Chondrocyte (in vitro differentiated cells): ENCODE data around the gene ZIC4. TPM values are rescaled to one million over a fixed set of nuclear protein-coding genes. Genes with fewer than 3 reads are reported as not detected.

Experiments
- DNase-seq: peaks from one replicate; pipeline ENCODE4 v3.0.0; 2021; ENCODE audit warnings: mixed read lengths, low spot score
- H3K27ac Mint-ChIP-seq: one replicate; pipeline ENCODE4 v1.8.0; 2021; ENCODE audit warnings: mild to moderate bottlenecking, moderate library complexity, mixed read lengths; ENCODE audit not compliant: unreplicated experiment
- H3K27me3 Mint-ChIP-seq: 2 replicates; pipeline ENCODE4 v1.8.0; 2021; ENCODE audit warnings: low read depth, mixed read lengths
- H3K36me3 Mint-ChIP-seq: 2 replicates; pipeline ENCODE4 v1.8.0; 2021; ENCODE audit warnings: low read depth, mixed read lengths
- H3K4me1 Mint-ChIP-seq: 2 replicates; pipeline ENCODE4 v1.8.0; 2021; ENCODE audit warnings: low read depth, mild to moderate bottlenecking, mixed read lengths
- H3K4me3 Mint-ChIP-seq: one replicate; pipeline ENCODE4 v1.8.0; 2021; ENCODE audit warnings: mild to moderate bottlenecking, moderate library complexity, mixed read lengths; ENCODE audit not compliant: unreplicated experiment
- H3K9me3 Mint-ChIP-seq: 2 replicates; pipeline ENCODE4 v1.8.0; 2021; ENCODE audit warnings: low read depth, mixed read lengths
- total RNA-seq: library from RNA; stranded (reverse); gene quantifications from 3 replicates; pipeline ENCODE4 v1.2.1, GENCODE V29; 2021
- TF ChIP-seq, protein P1 (sequence below): fragments of 200-600 bp; sonication (generic); IDR thresholded peaks from 2 replicates; pipeline ENCODE4 v1.5.0; 2021; ENCODE audit warnings: antibody characterized with exemption, mild to moderate bottlenecking, moderate library complexity

ZIC4 gene
- total RNA-seq, 1 donor from 2014 or later: 1.7 TPM

DNA sequence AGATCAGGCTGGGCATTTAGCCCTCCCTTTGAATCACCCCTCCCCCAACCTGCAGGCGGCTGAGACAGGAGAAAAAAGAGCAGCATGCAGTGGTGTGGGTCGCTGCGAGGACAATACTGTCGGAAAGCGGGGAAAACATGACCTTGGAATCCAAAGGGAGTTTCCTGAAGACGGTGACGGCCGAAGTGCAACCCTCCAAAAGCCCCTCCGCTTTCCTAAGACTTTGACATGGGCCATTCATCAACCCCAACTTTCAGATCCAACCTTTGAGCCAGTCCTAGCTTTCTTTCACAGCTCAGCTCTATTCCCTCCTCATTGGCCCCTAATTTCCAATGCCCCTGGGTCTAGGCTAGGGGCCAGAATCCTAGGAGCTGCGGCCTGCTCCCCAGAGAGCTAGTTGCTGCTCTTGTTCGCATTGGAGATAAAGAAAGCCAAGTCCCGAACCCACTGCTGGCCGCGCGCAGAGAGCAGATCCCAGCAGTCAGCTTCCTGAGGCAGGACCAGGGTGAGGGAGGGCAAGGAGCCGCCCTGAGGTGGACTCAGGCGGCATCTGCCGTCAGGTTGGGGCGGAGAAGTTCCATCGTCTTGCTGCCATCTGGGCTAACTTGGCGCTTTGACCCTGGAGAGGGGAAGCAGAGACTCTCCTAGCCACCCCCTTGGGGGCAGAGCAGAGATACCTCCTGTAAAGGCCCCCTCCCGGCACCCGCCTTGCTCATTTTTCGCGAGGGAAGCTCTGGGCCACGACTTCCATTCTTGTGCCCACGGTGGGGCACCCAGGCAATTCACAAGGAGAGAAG lies 914 bp downstream of the ZIC4 start:
- Mint-ChIP-seq H3K36me3 (no peaks in the 10 kb centered on the region), H3K4me3 (no peak overlapping the region), H3K9me3 (no peaks in the 10 kb centered on the region), H3K27ac (peak overlapping the region; percentile 8), H3K27me3 (peaks cover 63% of the 10 kb centered on the region), H3K4me1 (peaks cover 36% of the 10 kb centered on the region)
- TF ChIP-seq, protein P1, sequence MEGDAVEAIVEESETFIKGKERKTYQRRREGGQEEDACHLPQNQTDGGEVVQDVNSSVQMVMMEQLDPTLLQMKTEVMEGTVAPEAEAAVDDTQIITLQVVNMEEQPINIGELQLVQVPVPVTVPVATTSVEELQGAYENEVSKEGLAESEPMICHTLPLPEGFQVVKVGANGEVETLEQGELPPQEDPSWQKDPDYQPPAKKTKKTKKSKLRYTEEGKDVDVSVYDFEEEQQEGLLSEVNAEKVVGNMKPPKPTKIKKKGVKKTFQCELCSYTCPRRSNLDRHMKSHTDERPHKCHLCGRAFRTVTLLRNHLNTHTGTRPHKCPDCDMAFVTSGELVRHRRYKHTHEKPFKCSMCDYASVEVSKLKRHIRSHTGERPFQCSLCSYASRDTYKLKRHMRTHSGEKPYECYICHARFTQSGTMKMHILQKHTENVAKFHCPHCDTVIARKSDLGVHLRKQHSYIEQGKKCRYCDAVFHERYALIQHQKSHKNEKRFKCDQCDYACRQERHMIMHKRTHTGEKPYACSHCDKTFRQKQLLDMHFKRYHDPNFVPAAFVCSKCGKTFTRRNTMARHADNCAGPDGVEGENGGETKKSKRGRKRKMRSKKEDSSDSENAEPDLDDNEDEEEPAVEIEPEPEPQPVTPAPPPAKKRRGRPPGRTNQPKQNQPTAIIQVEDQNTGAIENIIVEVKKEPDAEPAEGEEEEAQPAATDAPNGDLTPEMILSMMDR: no peak
- DNase-seq: peak; percentile 88

GRCh38 chr3:147404800-147405230 lies 1.5 kb downstream of the ZIC4 start:
- no peak overlapping the region for H3K4me3 Mint-ChIP-seq

DNA sequence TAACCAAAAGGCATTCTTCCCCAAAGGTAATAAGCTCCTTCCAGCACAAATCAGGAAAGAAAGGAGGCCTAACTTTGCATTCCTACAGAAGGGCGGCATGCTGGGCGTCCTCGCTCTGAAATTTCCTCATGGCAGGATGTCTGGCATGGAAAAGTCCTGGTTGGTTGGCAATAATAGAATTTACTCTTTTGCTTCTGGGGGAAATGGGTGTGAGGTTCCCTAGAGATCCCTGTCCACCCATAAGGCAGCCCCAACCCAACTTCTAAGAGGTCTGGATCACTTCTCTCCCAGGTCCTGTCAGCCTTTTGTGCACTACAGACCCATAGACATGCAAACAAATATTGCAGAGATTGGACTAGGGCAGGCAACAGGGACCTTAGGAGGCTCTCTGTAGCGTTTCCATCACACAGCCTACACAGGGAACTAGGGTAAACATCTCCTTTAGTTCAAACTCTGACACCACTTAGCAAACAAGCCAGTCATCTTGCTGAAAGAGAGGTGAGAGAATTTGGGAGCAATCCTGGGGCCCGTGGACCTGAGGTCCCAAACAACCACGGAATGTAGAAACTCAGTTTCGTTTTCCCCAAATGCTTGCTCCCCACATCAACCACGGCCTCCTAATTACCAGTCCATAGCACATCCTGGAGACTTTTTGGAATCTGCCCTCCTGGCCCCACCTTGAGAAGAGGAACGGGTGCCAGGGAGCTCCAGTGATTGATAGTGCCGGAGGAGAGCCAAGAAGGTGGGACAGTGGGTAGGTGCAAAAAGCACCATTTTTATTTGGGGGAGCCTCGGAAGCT lies 2.1 kb downstream of the ZIC4 start:
- no peaks in the 10 kb centered on the region for H3K36me3 Mint-ChIP-seq
- DNase-seq: no peak
- H3K9me3 Mint-ChIP-seq: no peaks in the 10 kb centered on the region
- H3K4me1 Mint-ChIP-seq: peaks cover 33% of the 10 kb centered on the region
- H3K27me3 Mint-ChIP-seq: peaks cover 62% of the 10 kb centered on the region
- no peak overlapping the region for H3K4me3 Mint-ChIP-seq
- H3K27ac Mint-ChIP-seq: no peak overlapping the region
- TF ChIP-seq, protein P1: no peak

More at GRCh38 chr3:147404800-147405230, 1.5 kb downstream of the ZIC4 start:
- H3K4me1 Mint-ChIP-seq: peaks cover 36% of the 10 kb centered on the region
- no peak for DNase-seq
- no peak overlapping the region for H3K27ac Mint-ChIP-seq
- TF ChIP-seq, protein P1: no peak
- peaks cover 63% of the 10 kb centered on the region for H3K27me3 Mint-ChIP-seq
- H3K36me3 Mint-ChIP-seq: no peaks in the 10 kb centered on the region
- no peaks in the 10 kb centered on the region for H3K9me3 Mint-ChIP-seq

- Mint-ChIP-seq H3K27ac (peak overlapping the region; percentile 34), H3K4me3 (no peak overlapping the region), H3K36me3 (no peaks in the 10 kb centered on the region), H3K4me1 (peaks cover 29% of the 10 kb centered on the region), H3K27me3 (peaks cover 63% of the 10 kb centered on the region), H3K9me3 (no peaks in the 10 kb centered on the region)
- DNase-seq: no peak
- TF ChIP-seq, protein P1: no peak
These were observed 2.8 kb downstream of the ZIC4 start for GRCh38 chr3:147403511-147403910.

DNA sequence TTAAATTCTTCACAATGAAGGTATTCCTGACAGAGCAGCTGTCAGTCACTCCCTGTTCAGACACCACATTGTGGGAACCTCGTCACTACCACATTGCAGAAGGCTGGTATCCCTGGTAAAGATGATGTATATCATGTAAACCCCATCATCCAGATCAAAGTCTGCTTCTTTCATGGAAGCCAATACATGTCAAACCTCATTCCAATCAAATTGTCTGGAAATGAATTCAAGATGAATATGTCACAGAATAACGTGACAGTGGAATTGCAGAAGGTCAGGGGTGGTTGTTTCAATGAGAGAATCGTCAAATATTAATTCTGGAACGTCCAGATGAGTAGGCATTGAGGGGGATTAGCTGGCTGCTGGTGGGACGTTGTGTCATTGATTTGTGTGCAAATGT lies 4.2 kb downstream of the ZIC4 start:
- Mint-ChIP-seq H3K36me3 (no peaks in the 10 kb centered on the region), H3K4me1 (peaks cover 27% of the 10 kb centered on the region), H3K27ac (no peak overlapping the region), H3K4me3 (no peak overlapping the region), H3K9me3 (no peaks in the 10 kb centered on the region), H3K27me3 (peaks cover 61% of the 10 kb centered on the region)
- TF ChIP-seq, protein P1: no peak
- no peak for DNase-seq
